ENCODE results near the gene GALNT8.
"Not testable (repeated sequence)": the region's sequence is repeated elsewhere in the genome, so short reads cannot be mapped to it uniquely, and the experiment has no call there.

Gene GALNT8

GRCh38 chr12:4744709-4745108 is 24.5 kb downstream of the GALNT8 start:
- DNase-seq (ENCODE audit: low spot score) (no peak), FAIRE-seq (no peak)

GRCh38 chr12:4745249-4745648 is 25.0 kb downstream of the GALNT8 start:
- no peak for DNase-seq (ENCODE audit: low spot score)
- peak; percentile 85 for FAIRE-seq

DNA sequence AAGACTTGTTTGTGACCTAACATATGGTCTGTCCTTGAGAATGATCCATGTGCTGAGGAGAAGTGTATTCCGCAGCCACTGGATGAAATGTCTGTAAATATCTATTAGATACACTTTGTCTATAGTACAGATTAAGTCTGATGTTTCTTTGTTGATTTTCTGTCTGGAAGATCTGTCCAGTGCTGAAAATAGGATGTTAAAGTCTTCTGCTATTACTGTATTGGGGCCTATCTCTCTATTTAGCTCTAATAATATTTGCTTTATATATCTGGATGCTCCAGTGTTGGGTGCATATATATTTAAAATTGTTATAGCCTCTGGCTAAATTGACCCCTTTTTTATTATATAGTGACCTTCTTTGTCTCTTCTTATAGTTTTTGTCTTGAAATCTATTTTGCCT is 31.5 kb downstream of the GALNT8 start:
- not testable (repeated sequence) for FAIRE-seq

GRCh38 chr12:4762773-4763172 is 42.6 kb downstream of the GALNT8 start:
- FAIRE-seq (no peak), DNase-seq (ENCODE audit: low spot score) (no peak)

More for the DNA sequence above, 31.5 kb downstream of the GALNT8 start:
- DNase-seq (ENCODE audit: low spot score): not testable (repeated sequence)

DNA sequence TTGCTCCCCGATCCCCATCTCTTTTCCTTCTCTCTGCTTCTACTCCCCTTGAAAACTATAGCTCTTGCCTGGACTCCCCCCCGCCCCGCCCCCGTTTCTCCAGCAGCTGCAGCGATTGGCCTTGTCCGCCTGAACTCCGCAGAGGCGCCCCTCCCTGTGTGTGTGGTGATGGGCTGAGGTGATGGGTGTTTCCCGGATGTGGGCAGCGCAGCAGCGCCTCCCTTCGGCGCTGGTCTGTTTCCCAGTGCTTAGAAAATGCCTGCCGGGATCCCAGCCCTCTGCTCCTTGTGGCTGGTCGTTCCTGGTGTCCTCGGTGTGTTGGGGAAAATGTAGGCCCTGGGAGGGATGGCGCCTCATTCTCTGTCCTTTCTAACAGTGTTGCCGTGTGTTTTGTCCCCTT is 43.3 kb downstream of the GALNT8 start:
- no peak for FAIRE-seq
- peak; percentile 77 for DNase-seq (ENCODE audit: low spot score)

DNA sequence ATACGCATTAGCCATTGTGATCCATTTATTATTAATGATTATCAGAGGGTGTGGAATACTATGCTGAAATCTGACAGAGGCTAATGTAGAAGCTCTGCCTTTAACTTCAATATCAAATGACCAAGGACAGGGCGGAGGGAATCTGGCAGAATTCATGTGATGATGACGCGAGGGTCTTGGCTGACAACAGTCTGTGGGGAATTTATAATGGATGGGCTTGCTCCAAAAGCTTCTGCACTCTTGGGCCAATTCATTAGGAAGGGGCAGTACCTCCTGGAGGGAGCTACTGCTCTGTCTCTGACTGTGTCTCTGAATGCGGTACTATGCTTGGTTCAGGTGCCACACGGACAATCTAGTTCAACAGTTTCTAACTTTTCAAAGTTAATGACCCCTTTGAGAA is 46.2 kb downstream of the GALNT8 start:
- FAIRE-seq (no peak), DNase-seq (ENCODE audit: low spot score) (no peak)

- FAIRE-seq (no peak), DNase-seq (ENCODE audit: low spot score) (no peak)
Observed at GRCh38 chr12:4767186-4767585, 47.0 kb downstream of the GALNT8 start.

GRCh38 chr12:4768341-4768740 is 48.1 kb downstream of the GALNT8 start:
- FAIRE-seq (no peak), DNase-seq (ENCODE audit: low spot score) (no peak)

DNA sequence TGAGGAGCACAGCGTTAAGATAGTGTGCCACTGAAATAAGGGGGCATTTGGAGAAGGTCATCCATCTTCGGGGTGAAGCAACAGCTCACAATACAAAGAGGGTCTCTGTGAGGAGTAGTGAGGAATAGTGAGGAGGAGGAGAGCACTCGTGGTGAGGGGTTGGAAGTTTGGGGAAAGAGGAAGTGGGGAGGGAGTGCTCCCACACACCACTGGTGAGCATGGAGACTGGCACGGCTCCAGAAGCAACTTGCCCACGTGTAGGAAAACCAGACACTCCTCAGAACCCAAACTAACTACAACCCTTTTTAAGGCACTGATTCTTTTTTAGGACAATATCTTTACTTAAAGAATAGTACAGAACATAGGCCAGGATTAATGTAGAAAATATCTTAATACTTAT is 48.9 kb downstream of the GALNT8 start:
- no peak for DNase-seq (ENCODE audit: low spot score)
- no peak for FAIRE-seq

- FAIRE-seq: no peak
- DNase-seq (ENCODE audit: low spot score): no peak
Observed at GRCh38 chr12:4771172-4771959, 51.2 kb downstream of the GALNT8 start.

DNA sequence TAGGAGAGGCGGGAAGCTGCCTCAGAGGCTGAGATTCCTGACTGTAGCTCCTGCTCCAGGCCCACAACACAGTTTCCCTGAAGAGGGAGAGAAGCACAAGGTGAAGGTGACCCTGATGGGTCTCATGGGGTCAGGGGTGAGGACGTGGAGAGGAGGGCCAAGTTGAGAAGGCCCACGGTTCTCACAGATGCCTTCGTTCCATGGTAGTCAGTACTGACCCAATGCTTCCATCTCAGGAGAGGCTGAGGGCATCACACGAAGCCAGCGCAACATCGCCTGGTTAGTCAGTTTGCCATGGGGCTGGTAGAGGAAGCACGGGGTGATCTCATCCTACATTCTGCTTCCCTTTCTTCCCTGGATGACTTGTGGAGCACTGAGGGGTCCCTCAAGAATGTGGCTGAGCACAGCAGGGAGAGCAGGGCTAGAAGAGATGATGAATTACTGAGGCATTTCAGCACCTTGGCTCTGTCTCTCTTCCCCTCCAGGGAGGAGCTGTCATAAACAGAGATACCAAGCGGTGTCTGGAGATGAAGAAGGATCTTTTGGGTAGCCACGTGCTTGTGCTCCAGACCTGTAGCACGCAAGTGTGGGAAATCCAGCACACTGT is 51.9 kb downstream of the GALNT8 start:
- FAIRE-seq (peak; percentile 71), DNase-seq (ENCODE audit: low spot score) (no peak)

GRCh38 chr12:4775936-4776335 is 55.7 kb downstream of the GALNT8 start:
- FAIRE-seq: no peak
- DNase-seq (ENCODE audit: low spot score): no peak

DNA sequence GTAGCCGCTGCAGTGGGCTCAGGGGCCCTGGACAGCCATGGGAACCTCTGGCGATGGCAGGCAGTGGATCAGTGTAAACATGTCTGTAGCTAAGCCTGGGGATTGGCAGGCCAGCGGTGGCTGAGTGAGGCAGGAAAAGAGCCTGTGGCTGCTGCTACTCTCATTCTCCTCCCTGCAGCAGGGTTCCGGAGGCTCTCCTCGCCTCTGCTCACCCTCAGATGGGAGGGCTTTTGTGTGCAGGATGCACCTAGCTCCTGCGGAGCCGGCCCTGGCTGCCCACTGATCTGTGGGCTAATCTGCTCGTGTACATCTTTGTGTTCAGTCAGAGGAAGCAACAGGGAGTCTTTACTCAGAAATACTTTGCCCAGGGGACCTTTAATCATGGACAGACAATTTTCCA is 59.5 kb downstream of the GALNT8 start:
- DNase-seq (ENCODE audit: low spot score): no peak
- FAIRE-seq: no peak

DNA sequence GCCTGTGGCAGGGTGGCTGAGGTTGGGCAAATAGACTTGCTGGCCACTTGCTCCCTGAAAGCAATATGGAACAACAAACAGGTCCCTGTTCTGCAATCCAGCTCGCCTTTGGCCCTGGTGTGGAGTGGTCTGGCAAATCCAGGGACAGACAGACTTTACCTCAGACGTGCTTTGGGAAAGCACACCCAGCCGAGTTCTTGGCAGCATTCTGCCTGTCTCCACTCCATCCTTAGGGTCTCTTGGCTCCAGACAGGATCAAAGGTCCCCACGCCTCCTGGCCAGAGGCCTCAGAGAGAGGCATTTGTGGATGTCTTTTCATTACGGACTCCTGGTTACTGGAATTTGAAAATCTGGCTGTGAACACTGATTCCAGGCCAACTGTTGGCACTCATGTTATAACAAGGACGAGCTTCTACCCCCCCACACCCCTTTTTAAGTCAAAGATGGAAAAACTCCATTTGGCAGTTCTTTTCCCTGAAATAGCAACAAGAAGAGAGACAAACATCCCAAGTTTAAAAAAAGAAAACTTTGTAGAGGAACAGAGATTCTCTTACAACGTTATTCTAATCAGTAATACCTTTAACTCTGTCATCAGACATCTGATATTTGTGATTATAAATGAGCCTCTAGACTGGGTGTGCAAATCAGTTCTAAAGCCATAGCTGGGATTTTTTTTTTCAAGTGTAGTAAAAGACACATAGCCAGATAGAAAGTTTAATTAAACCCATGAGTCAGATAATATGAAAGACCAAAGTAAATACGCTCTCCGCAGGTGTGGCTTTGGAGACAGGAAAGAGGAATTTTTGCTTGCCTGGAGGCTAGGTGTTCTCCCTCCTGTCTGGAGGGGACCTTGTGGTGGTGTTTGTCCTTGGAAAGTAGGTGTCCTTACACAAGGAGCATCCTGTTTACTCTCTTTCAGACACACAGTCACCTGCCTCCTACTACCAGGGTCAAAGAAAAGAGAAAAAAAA is 60.7 kb downstream of the GALNT8 start:
- FAIRE-seq: no peak
- DNase-seq (ENCODE audit: low spot score): no peak

DNA sequence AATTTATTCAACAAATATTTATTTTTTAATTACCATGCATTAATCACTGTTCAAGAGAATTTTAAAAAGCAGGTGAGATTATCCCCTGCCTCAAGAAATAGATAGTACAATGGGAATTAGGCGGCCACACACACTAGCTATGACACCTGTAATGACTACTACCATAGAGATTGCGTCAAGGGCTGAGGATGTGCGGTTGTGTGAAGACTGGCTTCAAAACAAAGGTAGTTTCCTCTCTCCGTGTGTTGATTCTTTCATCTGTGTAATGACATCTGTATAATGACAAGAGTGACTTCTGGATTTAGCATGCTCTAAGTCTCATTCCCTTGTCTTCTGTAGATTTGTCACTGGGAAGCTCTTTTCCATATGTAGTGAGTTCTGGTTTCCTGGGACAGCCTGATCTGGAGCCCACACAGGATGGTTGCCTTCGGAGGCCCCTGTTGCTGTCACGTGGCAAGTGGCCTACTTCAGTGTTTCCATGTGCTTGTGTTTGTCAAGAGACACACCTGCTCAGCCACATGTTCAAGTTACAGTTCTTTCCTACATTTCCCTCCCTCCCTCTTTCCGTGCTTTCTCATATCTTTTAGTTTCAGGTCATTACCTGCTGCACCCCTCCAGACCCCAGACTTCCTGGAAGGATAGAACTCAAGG is 64.3 kb downstream of the GALNT8 start:
- FAIRE-seq (no peak), DNase-seq (ENCODE audit: low spot score) (no peak)

DNA sequence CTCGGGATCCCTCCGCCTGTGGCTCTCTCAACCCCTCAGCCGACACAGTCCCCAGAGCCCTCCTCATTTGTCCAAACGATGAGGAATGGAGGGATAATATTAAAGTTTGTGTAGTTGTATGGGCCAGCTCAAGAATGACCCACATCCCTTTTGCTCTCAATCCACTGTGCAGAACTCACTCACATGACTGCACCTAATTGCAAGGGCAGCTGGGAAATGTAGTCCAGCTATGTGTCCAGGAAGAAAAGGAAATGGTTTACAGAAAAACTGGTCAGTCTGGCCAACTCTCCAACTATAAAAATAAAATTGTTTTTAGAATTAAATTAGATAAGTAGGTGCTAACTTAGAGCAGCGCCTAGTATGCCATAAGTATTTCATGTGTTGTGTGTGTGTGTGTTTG is 66.6 kb downstream of the GALNT8 start:
- no peak for DNase-seq (ENCODE audit: low spot score)
- FAIRE-seq: peak; percentile 13

DNA sequence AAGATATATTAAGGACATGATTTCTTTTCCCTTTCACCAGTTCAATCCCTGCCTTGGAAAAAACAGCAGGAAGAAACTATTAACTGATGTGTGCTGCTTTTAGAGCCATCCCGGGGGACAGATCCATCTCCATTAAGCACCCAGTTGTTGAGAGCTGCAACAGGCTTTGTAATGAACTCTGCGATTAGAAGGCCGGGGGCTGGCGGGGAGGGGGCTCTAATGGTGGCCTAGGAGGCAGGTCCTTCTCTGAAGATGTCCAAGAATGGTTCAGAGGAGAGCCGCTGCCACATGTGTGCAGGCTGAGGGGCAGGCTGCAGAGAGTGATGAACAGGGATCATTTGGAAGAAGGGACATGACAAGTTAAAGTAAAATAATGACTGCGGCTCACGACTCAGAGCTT is 67.8 kb downstream of the GALNT8 start:
- FAIRE-seq (no peak), DNase-seq (ENCODE audit: low spot score) (no peak)

GRCh38 chr12:4789776-4790175 is 69.6 kb downstream of the GALNT8 start:
- DNase-seq (ENCODE audit: low spot score) (no peak), FAIRE-seq (no peak)

DNA sequence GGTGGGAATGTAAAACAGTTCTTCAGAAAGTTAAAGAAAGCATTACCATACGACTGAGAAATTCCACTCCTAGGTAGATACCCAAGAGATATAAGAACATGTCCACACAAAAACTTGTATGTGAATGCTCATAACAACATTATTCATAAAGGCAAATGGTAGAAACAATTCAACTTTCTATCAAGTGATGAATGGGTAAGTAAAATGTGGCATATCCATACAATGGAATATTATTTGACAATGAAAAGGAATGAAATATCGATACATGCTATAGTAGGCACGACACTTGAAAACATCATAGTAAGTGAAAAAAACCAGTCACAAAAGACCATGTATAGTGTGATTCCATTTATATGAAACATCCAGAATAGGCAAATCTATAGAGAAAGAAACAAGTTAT is 71.3 kb downstream of the GALNT8 start:
- peak; percentile 58 for FAIRE-seq
- DNase-seq (ENCODE audit: low spot score): no peak

- DNase-seq (ENCODE audit: low spot score) (no peak), FAIRE-seq (peak; percentile 86)
Observed at GRCh38 chr12:4794491-4794890, 74.3 kb downstream of the GALNT8 start.

DNA sequence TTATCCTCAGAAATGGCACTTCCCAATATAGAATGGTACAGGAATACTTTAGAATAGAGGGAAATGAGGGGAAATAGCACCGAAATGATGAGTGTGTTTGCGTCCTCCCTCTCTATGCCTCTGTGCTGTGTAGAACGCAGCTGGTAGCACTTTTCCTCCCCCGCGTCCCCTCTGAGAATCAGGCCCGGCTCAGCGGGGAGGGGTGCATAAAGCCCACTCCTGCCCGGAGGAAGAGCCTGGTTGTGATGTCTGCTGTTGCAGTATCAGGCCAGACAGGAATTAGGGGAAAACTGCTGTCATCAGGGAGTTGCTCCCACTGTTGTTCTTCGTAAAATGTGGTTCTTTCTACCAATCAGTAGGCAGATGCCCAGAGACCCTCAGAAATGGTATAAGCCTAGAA is 76.0 kb downstream of the GALNT8 start:
- FAIRE-seq: peak; percentile 76

More for the DNA sequence above, 76.0 kb downstream of the GALNT8 start:
- DNase-seq (ENCODE audit: low spot score): no peak

All from urothelium cell line (cell line).